ENCODE results near the gene LONP2. TPM values are rescaled to one million over a fixed set of nuclear protein-coding genes. Genes with fewer than 3 reads are reported as not detected.

LONP2 gene
- total and polyA plus RNA-seq, 10 donors, result 20.1 to 75.4 (median 54.1) TPM

- Histone ChIP-seq H3K9me3 (no peaks in the 10 kb centered on the region), H3K27me3 (replicated peaks in 1 of 7) (no peaks in the 10 kb centered on the region), H3K27ac (no peak overlapping the region), H3K4me1 (peaks cover 0 to 3% (median 0%) of the 10 kb centered on the region in 6 donors), H3K4me3 (no peak overlapping the region), H3K36me3 (peaks cover 0 to 100% (median 74%) of the 10 kb centered on the region in 6 donors)
- TF ChIP-seq POLR2AphosphoS5 (IDR thresholded peaks at IDR 0.05) (no peak), CTCF (IDR thresholded peaks at IDR 0.05 in 8 of 11, conservative IDR thresholded peaks at IDR 0.05 in 3 of 11) (no peak), POLR2A (IDR thresholded peaks at IDR 0.05) (no peak)
- DNase-seq, result no peak
- WGBS, 5 donors, result 92 to 96% (median 95%) methylated on average over 7 of the region's 7 CpGs
- intact Hi-C loops (cut with DNase I; ENCODE audit: low total_unique reads), result no loop called here
These were observed 12.6 kb downstream of the LONP2 start for GRCh38 chr16:48256579-48257177.

DNA sequence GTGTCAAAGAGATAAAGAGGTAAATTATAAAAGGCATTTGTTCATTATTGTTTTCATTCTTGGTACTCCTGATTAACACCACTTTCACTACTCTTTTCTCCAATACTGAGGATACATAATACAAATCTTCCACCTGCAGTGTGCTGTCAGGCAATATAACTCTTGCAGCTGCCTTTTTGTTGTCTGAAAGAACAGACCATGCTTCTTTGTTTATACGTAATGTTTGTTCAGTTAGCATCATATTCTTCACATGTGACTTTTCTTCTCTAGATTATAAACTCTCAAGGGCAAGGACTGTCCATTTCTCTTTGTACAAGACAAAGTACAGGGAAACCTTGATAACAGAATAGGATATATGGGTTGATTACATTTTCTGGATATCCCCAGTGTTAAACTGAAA, 17.5 kb downstream of the LONP2 start:
- Histone ChIP-seq H3K4me1 (no peaks in the 10 kb centered on the region), H3K36me3 (peaks cover 0 to 100% (median 74%) of the 10 kb centered on the region in 6 donors), H3K27ac (no peak overlapping the region), H3K27me3 (replicated peaks in 1 of 7) (no peaks in the 10 kb centered on the region), H3K9me3 (peaks cover 0 to 5% (median 0%) of the 10 kb centered on the region in 8 donors), H3K4me3 (no peak overlapping the region)
- intact Hi-C loops (cut with DNase I; ENCODE audit: low total_unique reads), result no loop called here
- no peak for DNase-seq
- 88 to 99% (median 93%) methylated on average over 1 of the region's 1 CpG for WGBS, 5 donors
- TF ChIP-seq POLR2A (IDR thresholded peaks at IDR 0.05) (no peak), CTCF (IDR thresholded peaks at IDR 0.05 in 8 of 11, conservative IDR thresholded peaks at IDR 0.05 in 3 of 11) (no peak), POLR2AphosphoS5 (IDR thresholded peaks at IDR 0.05) (no peak)

GRCh38 chr16:48262631-48263030, 18.5 kb downstream of the LONP2 start:
- intact Hi-C loops (cut with DNase I; ENCODE audit: low total_unique reads), result no loop called here
- Histone ChIP-seq H3K4me3 (no peak overlapping the region), H3K27ac (no peak overlapping the region), H3K9me3 (peaks cover 0 to 5% (median 0%) of the 10 kb centered on the region in 8 donors), H3K27me3 (replicated peaks in 1 of 7) (no peaks in the 10 kb centered on the region), H3K36me3 (peaks cover 0 to 100% (median 71%) of the 10 kb centered on the region in 6 donors), H3K4me1 (no peaks in the 10 kb centered on the region)
- DNase-seq, result no peak
- WGBS, 5 donors, result 94 to 100% (median 96%) methylated on average over 2 of the region's 2 CpGs
- TF ChIP-seq POLR2A (IDR thresholded peaks at IDR 0.05) (no peak), POLR2AphosphoS5 (IDR thresholded peaks at IDR 0.05) (no peak), CTCF (IDR thresholded peaks at IDR 0.05 in 8 of 11, conservative IDR thresholded peaks at IDR 0.05 in 3 of 11) (no peak)

DNA sequence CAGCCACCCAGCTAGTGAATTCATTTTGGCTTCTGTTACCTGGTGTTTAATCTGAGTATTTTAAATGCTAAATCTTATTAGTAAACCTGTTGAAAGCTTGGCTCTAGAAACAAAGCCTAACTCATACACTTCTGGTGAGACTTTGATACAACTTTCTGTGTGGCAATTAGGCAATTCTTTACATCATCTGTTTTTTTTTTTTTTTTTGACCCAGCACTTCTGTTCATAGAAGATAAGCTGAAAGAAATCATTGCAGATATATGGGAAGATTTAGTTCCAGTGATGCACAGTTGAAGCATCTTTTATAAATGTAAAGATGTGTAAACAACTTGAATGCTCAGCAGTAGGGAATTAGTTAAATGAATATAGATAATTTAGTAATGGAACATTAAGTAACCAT, 24.9 kb downstream of the LONP2 start:
- Histone ChIP-seq H3K9me3 (no peaks in the 10 kb centered on the region), H3K4me1 (no peaks in the 10 kb centered on the region)
- no peak for TF ChIP-seq CTCF (IDR thresholded peaks at IDR 0.05 in 8 of 11, conservative IDR thresholded peaks at IDR 0.05 in 3 of 11)
- TF ChIP-seq POLR2AphosphoS5 (IDR thresholded peaks at IDR 0.05), result no peak
- no peak for TF ChIP-seq POLR2A (IDR thresholded peaks at IDR 0.05)

More for the DNA sequence above, 24.9 kb downstream of the LONP2 start:
- Histone ChIP-seq H3K36me3 (peaks cover 0 to 96% (median 44%) of the 10 kb centered on the region in 6 donors), H3K4me3 (no peak overlapping the region), H3K27me3 (replicated peaks in 1 of 7) (no peaks in the 10 kb centered on the region), H3K27ac (no peak overlapping the region)
- DNase-seq, result no peak
- intact Hi-C loops (cut with DNase I; ENCODE audit: low total_unique reads), result no loop called here

All from spleen (tissue), 11 donors.